Measurements from ENCODE around the gene MTMR1.

GRCh38 chrX:150792949-150793527 lies 99.8 kb downstream of the MTMR1 start:
- no peak for TF ChIP-seq CTCF (IDR thresholded peaks at IDR 0.05)
- TF ChIP-seq POLR2A (IDR thresholded peaks at IDR 0.05; ENCODE audit: low read depth): no peak
- TF ChIP-seq POLR2AphosphoS5 (IDR thresholded peaks at IDR 0.05): no peak

Data from esophagus muscularis mucosa (tissue), 3 donors.